Epithelial cell of proximal tubule (primary cell): Measurements from ENCODE around the gene NDUFA3. TPM values are rescaled to one million over a fixed set of nuclear protein-coding genes. Genes with fewer than 3 reads are reported as not detected.
"Not testable (repeated sequence)": the region's sequence is repeated elsewhere in the genome, so short reads cannot be mapped to it uniquely, and the experiment has no call there.

Experiments
- DNase-seq: peaks from one replicate; pipeline ENCODE4 v3.0.0-alpha.2; 2011; ENCODE audit warnings: low read depth
- H3K4me3 ChIP-seq: 2 replicates; pipeline ENCODE4 v1.5.1; 2011; ENCODE audit warnings: low read depth, mild to moderate bottlenecking, low read length
- CTCF ChIP-seq: conservative IDR thresholded peaks from 2 replicates; pipeline ENCODE4 v1.5.1; 2012; ENCODE audit warnings: low read depth, mild to moderate bottlenecking, low read length
- total RNA-seq: library from RNA; depleted of rRNA; stranded (reverse); fragments of >200 nt; gene quantifications from 2 replicates; pipeline ENCODE4 v1.2.3, GENCODE V29; 2015

The NDUFA3 gene
- total RNA-seq, 1 donor from 2014 or later = 35.9 TPM

GRCh38 chr19:54077334-54077733, 25.3 kb upstream of the NDUFA3 start:
- TF ChIP-seq CTCF = no peak

GRCh38 chr19:54081032-54081431, 21.6 kb upstream of the NDUFA3 start, which contains the start of gene TARM1:
Gene TARM1, minus strand, starts transcription at chr19:54081365. Its CDS starts 25 bp downstream, at chr19:54081340.
- no peak for TF ChIP-seq CTCF
- H3K4me3 ChIP-seq = no peak within 1 kb of the TSS
- DNase-seq = no peak

More at GRCh38 chr19:54077334-54077733, 25.3 kb upstream of the NDUFA3 start:
- no peak for DNase-seq
- H3K4me3 ChIP-seq = no peak overlapping the region

- no peak for DNase-seq
- no peak for TF ChIP-seq CTCF
- H3K4me3 ChIP-seq = no peak overlapping the region
These were observed 18.2 kb upstream of the NDUFA3 start for GRCh38 chr19:54084410-54084809.

- no peak overlapping the region for H3K4me3 ChIP-seq
- no peak for DNase-seq
- TF ChIP-seq CTCF = no peak
These were observed 8.1 kb upstream of the NDUFA3 start for GRCh38 chr19:54094426-54095000.

- peak overlapping the region; percentile 34 for H3K4me3 ChIP-seq
- TF ChIP-seq CTCF = no peak
- no peak for DNase-seq
These were observed 7.4 kb upstream of the NDUFA3 start for GRCh38 chr19:54095136-54095858.

GRCh38 chr19:54095859-54096616, 6.6 kb upstream of the NDUFA3 start:
- not testable (repeated sequence) for DNase-seq
- peak overlapping the region; percentile 44 for H3K4me3 ChIP-seq

- no peak for DNase-seq
- TF ChIP-seq CTCF = peak; percentile 38
- H3K4me3 ChIP-seq = peak overlapping the region; percentile 44
These were observed 6.0 kb upstream of the NDUFA3 start for GRCh38 chr19:54096617-54097106.
